ENCODE results near the gene BCAS4.

Gene BCAS4

DNA sequence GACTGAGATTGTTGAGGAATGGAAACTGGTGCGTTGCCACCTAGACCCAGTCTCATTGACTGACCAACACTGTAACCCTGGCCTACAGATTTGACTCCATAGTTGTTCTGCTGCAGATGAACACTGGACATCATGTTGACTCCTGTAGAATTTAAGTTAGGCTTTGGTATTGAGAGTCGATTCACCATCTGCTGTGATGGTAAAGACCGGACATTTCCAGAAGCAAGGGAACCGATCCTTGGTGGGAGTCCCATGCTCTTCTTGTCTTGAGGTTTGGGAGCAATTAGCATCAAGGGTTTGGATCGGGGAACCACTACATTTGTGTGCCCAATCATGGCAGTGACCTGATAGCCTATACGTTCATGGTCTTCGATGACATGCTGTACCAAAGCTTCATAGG is 98.8 kb downstream of the BCAS4 start:
- DNase-seq (ENCODE audit: low read depth in 2 of 2) = no peak
- no peak overlapping the region for H3K4me3 ChIP-seq (replicated peaks in 1 of 2; ENCODE audit: low read depth in 2 of 2, low read length in 2 of 2)
- TF ChIP-seq, protein P1, sequence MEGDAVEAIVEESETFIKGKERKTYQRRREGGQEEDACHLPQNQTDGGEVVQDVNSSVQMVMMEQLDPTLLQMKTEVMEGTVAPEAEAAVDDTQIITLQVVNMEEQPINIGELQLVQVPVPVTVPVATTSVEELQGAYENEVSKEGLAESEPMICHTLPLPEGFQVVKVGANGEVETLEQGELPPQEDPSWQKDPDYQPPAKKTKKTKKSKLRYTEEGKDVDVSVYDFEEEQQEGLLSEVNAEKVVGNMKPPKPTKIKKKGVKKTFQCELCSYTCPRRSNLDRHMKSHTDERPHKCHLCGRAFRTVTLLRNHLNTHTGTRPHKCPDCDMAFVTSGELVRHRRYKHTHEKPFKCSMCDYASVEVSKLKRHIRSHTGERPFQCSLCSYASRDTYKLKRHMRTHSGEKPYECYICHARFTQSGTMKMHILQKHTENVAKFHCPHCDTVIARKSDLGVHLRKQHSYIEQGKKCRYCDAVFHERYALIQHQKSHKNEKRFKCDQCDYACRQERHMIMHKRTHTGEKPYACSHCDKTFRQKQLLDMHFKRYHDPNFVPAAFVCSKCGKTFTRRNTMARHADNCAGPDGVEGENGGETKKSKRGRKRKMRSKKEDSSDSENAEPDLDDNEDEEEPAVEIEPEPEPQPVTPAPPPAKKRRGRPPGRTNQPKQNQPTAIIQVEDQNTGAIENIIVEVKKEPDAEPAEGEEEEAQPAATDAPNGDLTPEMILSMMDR (IDR thresholded peaks at IDR 0.05; ENCODE audit: low read depth, low read length) = no peak

DNA sequence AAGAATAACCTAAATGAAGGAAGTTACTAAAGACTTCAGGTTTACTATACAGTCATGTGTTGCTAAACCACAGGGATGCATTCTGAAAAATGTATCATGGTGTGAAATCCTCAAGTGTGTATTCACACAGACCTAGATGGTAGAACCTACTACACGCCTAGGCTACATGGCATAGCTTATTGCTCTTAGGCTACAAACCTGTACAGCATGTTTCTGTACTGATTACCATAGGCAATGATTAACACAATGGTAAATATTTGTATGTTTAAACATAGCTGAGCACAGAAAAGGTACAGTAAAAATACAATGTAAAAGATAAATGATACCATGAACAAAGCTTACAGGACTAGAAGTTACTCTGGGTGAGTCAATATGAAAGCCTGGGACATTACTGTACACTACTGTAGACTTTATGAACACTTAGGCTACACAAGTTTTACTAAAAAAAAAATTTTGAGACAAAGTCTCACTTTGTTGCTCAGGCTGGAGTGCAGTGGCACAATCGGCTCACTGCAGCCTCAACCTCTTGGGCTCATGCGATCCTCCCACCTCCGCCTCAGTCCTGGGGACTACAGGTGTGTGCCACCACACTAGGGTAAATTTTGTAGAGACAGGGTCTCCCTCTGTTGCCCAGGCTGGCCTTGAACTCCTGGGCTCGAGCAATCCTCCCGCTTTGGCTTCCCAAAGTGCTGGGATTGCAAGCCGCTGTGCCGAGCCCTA is 100.4 kb downstream of the BCAS4 start:
- no peak overlapping the region for H3K4me3 ChIP-seq (replicated peaks in 1 of 2; ENCODE audit: low read depth in 2 of 2, low read length in 2 of 2)
- TF ChIP-seq, protein P1 (IDR thresholded peaks at IDR 0.05; ENCODE audit: low read depth, low read length) = no peak
- DNase-seq (ENCODE audit: low read depth in 2 of 2) = no peak

DNA sequence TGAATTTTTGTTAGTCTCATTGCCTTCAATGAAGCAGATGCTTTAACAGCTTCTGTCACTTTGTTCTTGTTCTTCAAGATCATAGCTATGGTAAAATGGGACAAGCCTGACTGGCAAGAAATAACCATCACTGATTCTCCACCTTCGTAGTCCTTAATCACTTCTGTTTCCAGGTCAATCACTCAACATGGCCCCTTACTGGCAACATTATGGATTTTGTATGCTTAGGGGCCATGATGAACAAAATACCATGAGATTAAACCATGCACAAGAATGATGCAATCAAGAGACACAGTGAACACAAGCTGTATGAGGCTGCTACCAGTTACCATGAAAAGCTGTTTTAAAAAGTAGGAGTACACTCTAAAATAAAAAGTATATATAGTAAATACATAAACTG is 103.6 kb downstream of the BCAS4 start:
- TF ChIP-seq, protein P1 (IDR thresholded peaks at IDR 0.05; ENCODE audit: low read depth, low read length) = no peak
- no peak for DNase-seq (ENCODE audit: low read depth in 2 of 2)
- H3K4me3 ChIP-seq (replicated peaks in 1 of 2; ENCODE audit: low read depth in 2 of 2, low read length in 2 of 2) = no peak overlapping the region

DNA sequence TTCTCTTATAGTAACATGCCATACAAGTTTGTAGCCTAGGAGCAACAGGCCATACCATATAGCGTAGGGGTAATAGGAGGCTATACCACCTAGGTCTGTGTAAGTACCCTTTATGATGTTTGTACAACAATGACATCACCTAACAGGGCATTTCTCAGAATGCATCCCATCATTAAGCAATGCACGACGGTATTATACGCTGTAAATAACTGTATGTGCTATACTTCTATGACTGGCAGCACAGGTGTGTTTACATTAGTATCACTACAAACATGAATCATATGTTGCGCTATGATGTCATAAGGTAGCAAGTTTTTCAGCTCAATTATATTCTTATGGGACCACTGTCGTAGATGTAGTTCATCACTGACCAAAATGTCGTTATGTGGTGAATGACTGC is 105.4 kb downstream of the BCAS4 start:
- no peak for DNase-seq (ENCODE audit: low read depth in 2 of 2)
- no peak overlapping the region for H3K4me3 ChIP-seq (replicated peaks in 1 of 2; ENCODE audit: low read depth in 2 of 2, low read length in 2 of 2)
- TF ChIP-seq, protein P1 (IDR thresholded peaks at IDR 0.05; ENCODE audit: low read depth, low read length) = no peak

DNA sequence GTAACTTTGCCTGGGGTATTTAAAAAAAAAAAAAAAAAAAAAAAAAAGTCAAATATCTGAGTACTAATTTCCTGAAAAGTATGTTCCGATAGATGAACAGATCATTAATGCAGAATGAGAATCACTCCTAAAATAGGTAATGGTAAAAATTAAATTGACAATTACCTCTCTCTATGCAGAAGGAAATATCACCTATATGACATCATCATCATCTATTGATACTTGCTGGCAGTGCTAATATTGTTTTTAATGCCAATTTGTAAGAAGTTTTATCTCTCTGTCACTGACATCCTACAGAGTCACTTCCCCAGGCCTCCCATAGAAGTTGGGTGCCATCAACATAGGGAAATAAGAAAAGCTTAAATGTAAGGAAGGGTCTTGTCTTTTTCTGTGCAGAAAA is 106.4 kb downstream of the BCAS4 start:
- H3K4me3 ChIP-seq (replicated peaks in 1 of 2; ENCODE audit: low read depth in 2 of 2, low read length in 2 of 2) = no peak overlapping the region
- TF ChIP-seq, protein P1 (IDR thresholded peaks at IDR 0.05; ENCODE audit: low read depth, low read length) = no peak
- no peak for DNase-seq (ENCODE audit: low read depth in 2 of 2)

DNA sequence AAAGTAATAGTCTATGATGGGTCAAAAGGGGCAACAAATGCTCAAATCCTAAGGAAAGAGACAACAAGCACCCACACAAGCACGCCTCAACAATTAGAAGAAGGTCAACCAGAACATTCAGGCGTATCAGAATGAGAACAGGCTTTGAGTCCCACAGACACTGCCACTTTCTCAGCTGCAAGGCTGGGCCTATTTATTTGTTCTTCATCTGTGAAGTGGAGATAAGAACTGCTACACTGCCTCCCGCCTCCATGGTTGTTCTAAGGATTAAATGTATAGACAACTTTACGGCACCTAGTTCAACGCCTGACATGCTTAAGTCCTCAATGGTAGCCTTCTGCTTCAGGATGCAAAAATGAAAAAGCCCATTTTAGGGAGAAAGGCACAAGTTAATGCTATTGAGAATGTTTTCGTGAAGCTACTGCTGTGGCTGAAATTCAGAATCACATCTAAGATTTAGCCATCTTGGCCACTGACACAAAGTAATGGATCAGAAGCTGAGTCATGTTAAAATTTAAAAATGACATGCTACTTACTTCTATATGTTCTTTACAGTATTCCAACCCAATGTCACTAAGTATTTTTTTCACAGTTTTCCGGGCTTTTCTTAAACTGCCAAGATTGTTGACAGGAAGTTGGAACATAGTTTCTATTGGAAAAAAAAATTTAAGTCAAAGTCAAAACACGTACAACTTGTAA is 108.6 kb downstream of the BCAS4 start:
- TF ChIP-seq, protein P1 (IDR thresholded peaks at IDR 0.05; ENCODE audit: low read depth, low read length) = no peak
- H3K4me3 ChIP-seq (replicated peaks in 1 of 2; ENCODE audit: low read depth in 2 of 2, low read length in 2 of 2) = no peak overlapping the region
- no peak for DNase-seq (ENCODE audit: low read depth in 2 of 2)
